HG03520 (cell line): ENCODE measurements around the gene SLC45A3.

Experiments used
- ATAC-seq: cut with Tn5 transposase; IDR thresholded peaks from one replicate; pipeline ENCODE4 v1.9.1; 2021; ENCODE audit warnings: mild to moderate bottlenecking, moderate library complexity; ENCODE audit not compliant: unreplicated experiment

The SLC45A3 gene

DNA sequence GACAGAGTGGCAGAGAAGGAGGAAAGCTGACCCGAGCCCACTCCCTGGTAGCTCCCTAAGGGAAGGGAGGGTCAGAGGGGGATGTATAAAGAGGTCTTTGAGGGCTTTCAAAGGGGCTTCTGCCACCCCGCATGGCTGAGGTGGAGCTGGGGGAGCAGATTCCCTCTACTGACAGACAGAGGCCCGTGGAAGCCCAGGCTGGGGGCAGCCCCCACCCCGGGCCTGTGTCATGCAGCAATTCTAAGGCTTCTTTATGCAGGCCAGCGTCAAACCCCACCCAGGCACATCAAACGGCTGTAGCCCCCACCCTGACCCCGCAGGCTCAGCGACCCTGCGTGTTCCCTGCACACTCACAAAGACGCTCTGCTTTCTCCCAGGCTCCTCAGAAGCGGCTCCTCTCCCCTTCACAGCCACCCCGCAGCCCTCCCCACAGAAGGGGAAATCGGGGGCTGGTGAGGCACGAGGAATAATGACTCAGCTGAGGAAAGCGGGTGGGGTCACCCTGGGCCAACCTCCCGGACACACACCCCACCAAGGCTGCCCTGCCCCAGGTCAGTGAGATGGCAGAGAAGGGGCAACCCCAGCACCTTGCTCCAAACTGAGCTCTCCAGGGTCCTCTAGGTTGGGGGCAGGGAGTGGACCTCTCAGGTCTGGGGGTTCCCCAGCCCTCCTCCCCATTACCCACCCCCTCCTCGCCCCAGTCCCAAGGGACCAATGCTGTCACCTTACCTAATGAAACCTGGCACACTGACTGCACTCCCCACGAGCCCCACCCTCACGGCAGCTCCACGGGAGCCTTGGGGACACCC lies 10.8 kb downstream of the SLC45A3 start:
- no peak for ATAC-seq

GRCh38 chr1:205668951-205669340 lies 11.4 kb downstream of the SLC45A3 start:
- no peak for ATAC-seq

DNA sequence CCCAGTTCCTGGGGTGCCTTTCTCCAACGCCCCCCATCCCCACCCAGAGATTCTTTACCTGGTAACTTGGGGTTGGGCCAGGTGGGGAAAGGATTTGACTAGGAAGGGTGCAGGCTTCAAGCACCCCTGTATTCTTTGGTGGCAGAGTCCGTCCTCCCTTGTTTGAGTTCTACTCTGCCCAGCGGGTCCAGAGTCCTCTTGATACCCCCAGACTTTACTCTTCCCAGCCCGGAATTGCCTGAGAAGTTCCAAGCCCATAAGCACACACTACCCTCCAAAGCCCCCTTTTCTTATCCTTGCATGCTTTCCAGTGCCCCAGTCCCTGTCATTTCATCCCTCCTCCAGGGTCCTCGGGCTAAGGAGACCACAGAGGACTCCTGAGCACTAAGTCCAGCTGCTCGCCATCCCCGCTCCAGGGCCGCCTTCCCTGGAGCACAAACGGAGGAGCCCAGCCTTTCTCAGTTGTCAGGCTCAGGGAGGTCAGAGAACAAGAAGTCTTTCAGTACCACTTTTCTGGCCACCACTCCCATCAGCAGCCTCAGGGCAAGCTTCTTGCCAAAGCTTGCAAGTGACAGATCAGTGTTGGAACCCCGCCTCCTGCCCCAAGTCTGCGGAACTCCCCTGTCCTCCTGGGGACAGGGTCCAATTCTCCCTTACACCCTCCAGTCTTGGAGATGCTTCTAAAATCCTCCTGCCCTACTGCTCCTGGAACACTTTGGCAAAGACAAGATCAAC lies 12.2 kb downstream of the SLC45A3 start:
- ATAC-seq: no peak

DNA sequence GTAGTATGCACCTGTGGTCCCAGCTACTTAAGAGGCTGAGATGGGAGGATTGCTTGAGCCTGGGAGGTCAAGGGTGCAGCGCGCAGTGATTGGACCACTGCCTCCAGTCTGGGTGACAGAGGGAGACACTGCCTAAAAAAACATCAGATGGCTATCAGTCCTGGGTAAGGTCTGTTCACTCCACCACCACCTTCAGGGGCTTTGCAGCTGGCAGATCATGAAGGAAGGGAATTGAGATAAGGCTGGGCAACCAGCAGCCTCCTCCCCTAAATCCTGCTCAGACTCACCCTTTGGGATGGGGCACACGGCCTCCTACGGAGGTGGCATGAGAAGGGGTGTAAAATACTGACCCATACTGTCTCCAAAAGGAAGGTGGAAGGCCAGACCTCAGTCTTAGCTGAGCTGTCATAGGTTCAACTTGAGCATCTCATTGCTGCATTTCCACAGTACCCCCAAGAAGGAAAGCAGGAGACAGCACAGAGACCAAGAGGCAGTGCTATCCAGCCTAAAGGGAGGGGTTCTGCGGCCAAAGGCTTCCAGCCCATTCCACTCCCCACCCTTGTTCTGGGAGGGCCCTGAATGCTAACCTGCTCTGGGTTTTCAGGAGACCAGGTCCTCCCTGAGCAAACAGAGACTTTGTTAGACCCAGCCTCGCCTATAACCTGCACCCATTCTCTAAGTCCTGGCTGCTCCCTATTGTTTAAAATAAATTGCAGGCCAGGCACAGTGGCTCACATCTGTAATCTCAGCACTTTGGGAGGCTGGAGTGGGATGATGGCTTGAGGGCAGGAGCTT lies 13.7 kb downstream of the SLC45A3 start:
- no peak for ATAC-seq

DNA sequence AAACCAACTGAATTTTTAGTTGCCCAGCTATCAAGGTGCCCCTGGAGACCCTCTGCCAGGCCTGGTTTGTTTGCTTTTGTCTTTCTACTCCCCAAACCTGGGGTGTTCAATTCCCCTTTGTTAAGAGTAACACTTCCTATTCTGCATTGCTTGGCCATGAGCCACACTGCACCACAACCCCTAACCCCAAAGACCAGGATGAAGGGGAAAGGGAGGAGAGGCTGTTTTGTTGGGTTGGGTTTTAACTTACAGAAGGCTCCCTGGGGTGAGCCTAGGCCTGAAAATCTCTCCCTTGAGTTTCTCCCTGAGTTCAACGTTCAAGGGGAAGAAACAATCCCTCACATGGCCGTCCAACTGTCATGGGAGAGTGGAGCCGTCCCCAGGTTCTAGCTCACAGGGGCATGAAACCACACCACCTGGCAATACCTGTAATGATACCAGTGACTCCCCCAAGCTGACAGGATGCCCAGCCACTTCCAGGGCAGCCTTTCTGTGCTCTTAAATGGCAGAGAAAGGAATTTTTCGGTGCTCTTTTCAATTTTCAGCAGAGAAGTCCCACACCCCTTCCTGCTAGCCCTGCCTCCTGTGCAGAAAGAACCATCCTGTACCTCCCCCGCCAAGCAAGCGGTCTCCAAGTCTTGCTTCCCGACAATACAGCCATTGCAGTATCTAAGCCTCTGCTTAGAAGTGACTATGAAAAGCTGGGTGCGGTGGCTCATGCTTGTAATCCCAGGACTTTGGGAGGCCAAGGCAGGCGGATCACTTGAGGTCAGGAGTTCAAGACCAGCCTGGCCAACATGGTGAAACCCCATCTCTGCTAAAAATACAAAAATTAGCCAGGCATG lies 14.9 kb downstream of the SLC45A3 start:
- no peak for ATAC-seq

- ATAC-seq: no peak
These were observed 15.8 kb downstream of the SLC45A3 start for GRCh38 chr1:205664399-205665017.

DNA sequence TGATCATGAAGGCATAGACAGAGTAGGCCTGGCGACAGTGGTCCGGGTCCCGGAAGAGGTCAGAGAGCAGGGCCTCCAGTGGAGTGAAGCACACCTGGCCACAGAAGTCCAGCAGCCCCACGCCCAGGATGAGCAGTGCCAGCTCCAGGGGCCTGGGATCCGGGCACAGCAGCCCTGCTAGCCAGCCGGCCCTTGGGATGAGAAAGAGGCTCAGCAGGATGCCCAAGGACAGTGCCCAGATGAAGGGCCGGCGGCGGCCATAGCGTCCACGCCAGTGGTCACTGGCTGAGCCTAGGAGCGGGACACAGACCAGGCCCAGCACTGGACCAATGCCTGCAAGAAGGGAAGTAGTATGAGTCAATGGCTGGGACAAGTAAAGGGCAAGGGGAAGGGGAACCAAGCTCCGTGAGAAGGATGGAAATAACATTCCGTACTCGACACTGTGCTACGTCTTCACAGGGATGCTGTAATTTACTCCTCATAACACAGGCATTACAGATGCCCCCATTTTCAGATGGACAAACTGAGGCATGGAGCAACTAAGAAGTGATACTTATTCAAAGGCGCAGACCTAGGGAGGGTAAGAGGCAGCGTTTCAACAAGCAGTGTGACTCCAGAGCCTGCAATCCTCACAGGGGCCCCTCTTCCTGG lies 16.9 kb downstream of the SLC45A3 start:
- ATAC-seq: no peak

- ATAC-seq: no peak
These were observed 17.5 kb downstream of the SLC45A3 start for GRCh38 chr1:205662791-205663190.

GRCh38 chr1:205662135-205662738 lies 18.1 kb downstream of the SLC45A3 start:
- ATAC-seq: no peak

DNA sequence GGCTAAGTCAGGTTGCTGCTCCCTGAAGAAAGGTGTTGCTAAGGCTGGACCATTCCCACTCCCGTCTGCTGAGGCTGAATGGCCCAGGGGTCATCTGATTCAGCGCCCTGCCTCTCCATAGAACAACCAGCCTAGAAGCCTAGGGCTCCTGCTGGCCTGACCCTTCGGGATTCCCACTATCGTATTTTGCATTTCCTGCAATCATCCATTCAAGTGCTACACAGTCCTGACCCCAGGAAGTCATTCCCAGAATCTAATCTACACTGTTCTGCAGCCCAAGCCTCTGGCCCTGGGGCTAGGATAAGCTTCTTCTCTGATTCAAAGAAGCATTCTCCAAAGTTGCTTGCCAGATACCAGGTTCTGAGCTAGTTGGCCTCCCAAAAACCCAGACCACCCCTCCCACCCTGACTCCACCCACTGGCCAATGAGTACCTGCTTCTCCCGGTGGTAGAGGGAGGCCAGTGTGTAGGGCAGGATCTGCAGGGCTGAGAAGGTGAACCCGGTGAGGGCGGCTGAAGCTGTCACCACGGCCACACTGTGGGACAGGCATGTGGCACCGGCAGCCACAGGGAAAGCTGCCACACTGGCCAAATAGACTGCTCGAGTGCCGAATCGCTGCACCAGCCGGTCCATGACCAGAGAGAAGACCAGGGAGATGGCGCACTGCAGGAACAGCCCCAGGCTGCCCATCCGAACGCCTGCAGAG lies 18.7 kb downstream of the SLC45A3 start:
- no peak for ATAC-seq

GRCh38 chr1:205660361-205660760 lies 19.9 kb downstream of the SLC45A3 start:
- no peak for ATAC-seq

DNA sequence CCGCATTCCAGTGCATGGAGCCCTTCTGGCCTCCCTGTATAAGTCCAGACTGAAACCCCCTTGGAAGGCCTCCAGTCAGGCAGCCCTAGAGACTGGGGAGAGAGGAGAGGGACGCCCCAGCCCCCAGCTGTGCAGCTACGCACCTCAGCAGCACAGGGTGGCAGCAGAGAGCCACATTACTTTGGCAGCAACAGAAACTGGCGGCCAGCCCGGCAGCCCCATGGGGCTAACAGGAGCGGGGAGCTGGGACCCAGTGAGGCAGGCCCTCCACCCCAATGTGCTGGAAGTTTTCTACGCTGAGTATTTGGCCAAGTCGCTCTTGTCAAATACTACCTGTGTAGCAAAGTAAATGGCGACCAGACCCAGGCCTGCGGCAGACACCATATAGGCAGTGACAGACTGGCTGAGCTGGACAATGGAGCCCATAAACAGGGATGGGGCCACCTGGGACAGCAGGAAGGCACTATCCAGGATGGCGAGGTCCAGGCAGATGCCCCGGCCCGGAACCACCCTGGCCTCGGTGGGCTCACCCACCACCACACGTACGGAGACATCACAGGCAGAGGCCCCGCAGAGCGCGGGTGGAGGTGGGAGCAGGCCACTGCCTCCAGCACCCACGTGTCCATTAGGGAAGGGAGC lies 21.2 kb downstream of the SLC45A3 start:
- ATAC-seq: no peak

- ATAC-seq: no peak
These were observed 24.1 kb downstream of the SLC45A3 start for GRCh38 chr1:205656236-205656635.

GRCh38 chr1:205652984-205653383 lies 27.3 kb downstream of the SLC45A3 start:
- no peak for ATAC-seq

- ATAC-seq: no peak
These were observed 30.1 kb downstream of the SLC45A3 start for GRCh38 chr1:205650241-205650640.

DNA sequence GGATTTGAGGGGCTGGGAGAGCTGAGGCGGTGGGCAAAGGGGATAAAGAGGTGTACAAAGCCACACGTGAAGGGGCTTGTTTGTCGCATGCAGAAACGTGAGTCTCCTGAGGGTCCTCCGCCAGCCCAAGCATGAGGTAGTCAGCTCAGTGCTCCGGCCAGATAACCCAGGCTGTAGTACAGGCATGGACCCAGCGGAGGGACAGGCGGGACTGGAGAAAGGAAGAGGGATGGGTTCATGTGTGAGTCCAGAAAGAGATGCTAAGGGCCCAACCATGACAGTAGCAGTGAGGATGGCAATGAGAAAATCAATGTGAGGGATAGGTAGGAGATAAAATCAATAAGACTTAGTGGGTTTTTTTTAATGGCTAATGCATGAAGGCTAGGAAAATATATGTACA lies 34.8 kb downstream of the SLC45A3 start:
- ATAC-seq: no peak

DNA sequence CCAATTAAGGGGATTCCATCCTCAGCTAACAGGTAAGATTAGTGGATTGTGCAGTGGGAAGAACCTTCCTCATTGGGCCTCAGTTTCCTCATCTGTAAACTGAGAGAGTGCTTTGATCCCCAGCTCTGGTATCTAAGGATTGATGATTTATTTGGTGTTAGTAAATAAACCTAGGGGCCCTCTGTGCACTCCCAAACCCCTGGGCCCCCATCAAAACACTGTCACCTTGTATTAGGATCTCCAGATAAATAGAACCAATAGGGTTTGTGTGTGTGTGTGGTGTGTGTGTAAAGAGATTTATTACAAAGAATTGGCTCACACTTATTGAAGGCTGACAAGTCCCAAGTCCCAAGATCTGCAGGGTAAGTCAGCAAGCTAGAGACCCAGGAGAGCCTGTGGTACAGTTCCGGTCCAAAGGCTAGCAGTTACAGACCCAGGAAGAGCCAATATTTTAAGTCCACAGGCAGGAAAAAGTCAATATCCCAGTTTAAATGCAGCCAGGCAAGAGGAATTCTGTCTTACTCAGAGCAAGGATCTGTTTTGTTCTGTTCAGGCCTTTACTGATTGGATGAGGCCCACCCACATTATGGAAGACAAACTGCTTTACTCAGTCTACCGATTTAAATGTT lies 37.5 kb downstream of the SLC45A3 start:
- ATAC-seq: no peak

GRCh38 chr1:205639567-205639966 lies 40.7 kb downstream of the SLC45A3 start:
- ATAC-seq: no peak
